Spleen (tissue), 11 donors: ENCODE data around the gene PYGO2. TPM values are rescaled to one million over a fixed set of nuclear protein-coding genes. Genes with fewer than 3 reads are reported as not detected.
A peak's percentile ranks its signal among the peaks of the same experiment; 100 is the strongest.

ENCODE experiments used
- DNase-seq: peaks from one replicate; pipeline ENCODE4 v3.0.0-alpha.2; 2020
- H3K27ac ChIP-seq, 8 donors: fragments of 200-600 bp; sonication (generic) in 7 of 8; 1 replicate in 4 of 8; 2 replicates in 4 of 8; pipeline versions ENCODE4 v1.5.0 to v1.8.0; 2016 to 2021; ENCODE audit warnings: inconsistent platforms in 4 of 8, mild to moderate bottlenecking in 4 of 8, moderate library complexity in 1 of 8
- H3K27me3 ChIP-seq, 7 donors: fragments of 200-600 bp; sonication (generic) in 6 of 7; replicated peaks in 1 of 7; 1 replicate in 4 of 7; 2 replicates in 3 of 7; pipeline versions ENCODE4 v1.5.0 to v1.8.0; 2016 to 2021; ENCODE audit warnings: inconsistent platforms in 3 of 7, mild to moderate bottlenecking in 1 of 7
- H3K36me3 ChIP-seq, 6 donors: fragments of 200-600 bp; sonication (generic) in 5 of 6; 1 replicate in 4 of 6; 2 replicates in 2 of 6; pipeline versions ENCODE4 v1.5.0 to v1.8.0; 2016 to 2021; ENCODE audit warnings: inconsistent platforms in 2 of 6
- H3K4me1 ChIP-seq, 6 donors: fragments of 200-600 bp; sonication (generic) in 5 of 6; 1 replicate in 3 of 6; 2 replicates in 3 of 6; pipeline versions ENCODE4 v1.5.0 to v1.8.0; 2016 to 2021; ENCODE audit warnings: inconsistent platforms in 3 of 6
- H3K4me3 ChIP-seq, 8 donors: fragments of 200-600 bp; sonication (generic) in 7 of 8; 1 replicate in 4 of 8; 2 replicates in 4 of 8; pipeline versions ENCODE4 v1.5.0 to v1.8.0; 2016 to 2021; ENCODE audit warnings: inconsistent platforms in 4 of 8, mild to moderate bottlenecking in 4 of 8, moderate library complexity in 2 of 8
- H3K9me3 ChIP-seq, 8 donors: fragments of 200-600 bp; sonication (generic) in 7 of 8; 1 replicate in 4 of 8; 2 replicates in 4 of 8; pipeline versions ENCODE4 v1.5.0 to v1.8.0; 2016 to 2021; ENCODE audit warnings: inconsistent platforms in 4 of 8
- POLR2A ChIP-seq, 3 donors: fragments of 450-650 bp; IDR thresholded peaks; one replicate each; pipeline ENCODE4 v1.5.1; 2017; ENCODE audit warnings: antibody characterized with exemption in 3 of 3, mild to moderate bottlenecking in 1 of 3
- POLR2AphosphoS5 ChIP-seq, 3 donors: sonication (generic); formaldehyde crosslinking; IDR thresholded peaks; one replicate each; pipeline ENCODE4 v1.5.1; 2017; ENCODE audit warnings: antibody characterized with exemption in 3 of 3
- WGBS, 5 donors: extraction: QIAGEN DNeasy Blood & Tissue Kit in 3 of 5; methylation state at CpG; one replicate each; pipeline versions ENCODE4 v1.1.5 to v1.1.7; 2013 to 2018; 5-methylcytosine and 5-hydroxymethylcytosine counted together
- intact Hi-C: fragments of 100-400 bp; cut with DNase I; formaldehyde crosslinking; loops from one replicate; pipeline ENCODE4 v1.15.0; 2023; ENCODE audit warnings: low total_unique reads
- polyA plus RNA-seq, 3 donors: library from polyadenylated mRNA; stranded (reverse); fragments of 200-250 nt; gene quantifications; one replicate each; pipeline ENCODE4 v1.2.1, GENCODE V29; 2013
- total RNA-seq, 7 donors: library from RNA; depleted of rRNA in 3 of 7; stranded (reverse); fragments of >200 nt in 3 of 7; fragmentation: NEBNext Ultra II Directional in 4 of 7; extraction: Animal tissue kit (Norgen Biotek cat#: 25700) in 4 of 7; gene quantifications; one replicate each; pipeline versions ENCODE4 v1.1.0 to v1.2.1, GENCODE V29; 2016 to 2021
- TF ChIP-seq, protein P1 (sequence below), 11 experiments: fragments of 200-600 bp in 7 of 11; fragments of 450-650 bp in 4 of 11; sonication (generic) in 4 of 11; IDR thresholded peaks in 8 of 11; conservative IDR thresholded peaks in 3 of 11; 1 replicate in 7 of 11; 2 replicates in 4 of 11; pipeline versions ENCODE4 v1.4.0 to v1.8.0; 2016 to 2021; ENCODE audit warnings: antibody characterized with exemption in 11 of 11, inconsistent platforms in 4 of 11, mild to moderate bottlenecking in 1 of 11
- donor health status: healthy with polysubstance abuse.
- donor health status: DM: no; HTN: no; CAD: no; lungs with moderate emphysema.
- donor health status: DM: no; HTN: no; CAD: no.
- donor health status: Bipolar disorder and iron deficiency.
- donor health status: healthy.
- donor health status: DM: no; HTN: no; CAD: no.
- donor health status: DM: yes; HTN: yes; CAD: no.

PYGO2 gene
- total and polyA plus RNA-seq, 10 donors: 19.8 to 36.6 (median 35.2) TPM

- Histone ChIP-seq H3K9me3 (no peaks in the 10 kb centered on the region), H3K36me3 (peaks cover 0 to 8% (median 3%) of the 10 kb centered on the region in 6 donors), H3K4me3 (peak within 1 kb of the TSS; percentile 53 to 81 (median 66)), H3K27ac (peak within 1 kb of the TSS; percentile 94 to 99 (median 98)), H3K27me3 (no peaks in the 10 kb centered on the region), H3K4me1 (peaks cover 33 to 86% (median 50%) of the 10 kb centered on the region in 6 donors)
- TF ChIP-seq POLR2AphosphoS5 (IDR thresholded peaks at IDR 0.05): peak; percentile 89 to 94 (median 93)
- TF ChIP-seq, protein P1, sequence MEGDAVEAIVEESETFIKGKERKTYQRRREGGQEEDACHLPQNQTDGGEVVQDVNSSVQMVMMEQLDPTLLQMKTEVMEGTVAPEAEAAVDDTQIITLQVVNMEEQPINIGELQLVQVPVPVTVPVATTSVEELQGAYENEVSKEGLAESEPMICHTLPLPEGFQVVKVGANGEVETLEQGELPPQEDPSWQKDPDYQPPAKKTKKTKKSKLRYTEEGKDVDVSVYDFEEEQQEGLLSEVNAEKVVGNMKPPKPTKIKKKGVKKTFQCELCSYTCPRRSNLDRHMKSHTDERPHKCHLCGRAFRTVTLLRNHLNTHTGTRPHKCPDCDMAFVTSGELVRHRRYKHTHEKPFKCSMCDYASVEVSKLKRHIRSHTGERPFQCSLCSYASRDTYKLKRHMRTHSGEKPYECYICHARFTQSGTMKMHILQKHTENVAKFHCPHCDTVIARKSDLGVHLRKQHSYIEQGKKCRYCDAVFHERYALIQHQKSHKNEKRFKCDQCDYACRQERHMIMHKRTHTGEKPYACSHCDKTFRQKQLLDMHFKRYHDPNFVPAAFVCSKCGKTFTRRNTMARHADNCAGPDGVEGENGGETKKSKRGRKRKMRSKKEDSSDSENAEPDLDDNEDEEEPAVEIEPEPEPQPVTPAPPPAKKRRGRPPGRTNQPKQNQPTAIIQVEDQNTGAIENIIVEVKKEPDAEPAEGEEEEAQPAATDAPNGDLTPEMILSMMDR (IDR thresholded peaks at IDR 0.05 in 8 of 11, conservative IDR thresholded peaks at IDR 0.05 in 3 of 11): peak in 9 of 11 experiments; percentile 20 to 60 (median 43)
- TF ChIP-seq POLR2A (IDR thresholded peaks at IDR 0.05): no peak
- 0 to 1% (median 0%) methylated on average over 17 to 45 of the region's 45 CpGs for WGBS, 5 donors
- intact Hi-C loops: no loop called here
- peak; percentile 98 for DNase-seq
Measured at GRCh38 chr1:154936555-154937084, 25.0 kb downstream of the PYGO2 start, which contains the start of gene PMVK. TSS of gene PMVK (minus strand) at chr1:154936719. CDS start at chr1:154936685, 34 bp downstream.

DNA sequence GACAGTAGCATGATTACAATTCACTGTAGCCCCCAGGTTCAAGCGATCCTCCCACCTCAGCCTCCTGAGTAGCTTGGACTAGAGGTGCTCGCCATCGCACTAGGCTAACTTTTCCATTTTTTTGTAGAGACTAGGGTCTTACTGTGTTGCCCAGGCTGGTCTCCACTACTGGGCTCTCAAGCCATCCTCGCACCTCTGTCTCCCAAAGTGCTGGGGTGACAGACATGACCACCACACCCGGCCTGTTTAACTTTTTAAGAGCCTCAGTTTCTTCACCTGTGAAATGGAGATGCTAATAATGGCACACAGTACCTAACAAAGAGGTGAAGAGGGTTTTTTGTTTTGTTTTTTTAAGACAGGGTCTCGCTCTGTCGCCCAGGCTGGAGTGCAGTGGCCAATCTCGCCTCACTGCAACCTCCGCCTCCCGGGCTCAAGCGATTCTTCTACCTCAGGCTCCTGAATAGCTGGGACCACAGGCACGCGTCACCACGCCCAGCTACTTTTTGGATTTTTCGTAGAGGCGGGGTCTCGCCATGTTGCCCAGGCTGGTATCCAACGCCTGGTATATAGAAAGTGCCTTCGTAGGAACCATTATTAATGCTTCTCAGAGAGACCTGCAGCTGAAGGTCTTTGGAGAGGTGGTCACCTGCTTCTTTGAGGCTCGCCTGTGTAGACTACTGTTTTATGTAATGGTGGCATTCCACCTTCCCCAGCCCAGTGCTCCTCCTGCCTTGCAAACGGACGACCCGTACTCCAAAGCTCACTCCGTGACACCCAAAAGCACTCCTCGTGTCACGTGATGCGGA, 25.6 kb downstream of the PYGO2 start:
- 34 to 52% (median 48%) methylated on average over 22 to 27 of the region's 27 CpGs for WGBS, 5 donors
- TF ChIP-seq POLR2A (IDR thresholded peaks at IDR 0.05) (no peak), POLR2AphosphoS5 (IDR thresholded peaks at IDR 0.05) (no peak)
- TF ChIP-seq, protein P1 (IDR thresholded peaks at IDR 0.05 in 8 of 11, conservative IDR thresholded peaks at IDR 0.05 in 3 of 11): no peak
- DNase-seq: no peak
- Histone ChIP-seq H3K36me3 (peaks cover 0 to 14% (median 4%) of the 10 kb centered on the region in 6 donors), H3K4me3 (peak overlapping the region; percentile 53 to 81 (median 66)), H3K9me3 (no peaks in the 10 kb centered on the region), H3K4me1 (peaks cover 26 to 79% (median 44%) of the 10 kb centered on the region in 6 donors), H3K27me3 (no peaks in the 10 kb centered on the region), H3K27ac (peak overlapping the region; percentile 94 to 99 (median 98))
- intact Hi-C loops: no loop called here

GRCh38 chr1:154934358-154934948, 27.1 kb downstream of the PYGO2 start:
- Histone ChIP-seq H3K4me3 (no peak overlapping the region), H3K27me3 (no peaks in the 10 kb centered on the region), H3K36me3 (peaks cover 0 to 29% (median 11%) of the 10 kb centered on the region in 6 donors), H3K4me1 (peaks cover 16 to 64% (median 31%) of the 10 kb centered on the region in 6 donors), H3K9me3 (no peaks in the 10 kb centered on the region), H3K27ac (no peak overlapping the region)
- intact Hi-C loops: no loop called here
- TF ChIP-seq POLR2A (IDR thresholded peaks at IDR 0.05): no peak
- TF ChIP-seq, protein P1 (IDR thresholded peaks at IDR 0.05 in 8 of 11, conservative IDR thresholded peaks at IDR 0.05 in 3 of 11): no peak
- TF ChIP-seq POLR2AphosphoS5 (IDR thresholded peaks at IDR 0.05): no peak
- no peak for DNase-seq
- 95 to 99% (median 97%) methylated on average over 5 of the region's 5 CpGs for WGBS, 5 donors
